SJCRH30 (cell line): ENCODE results near the gene PDPK1. TPM values are rescaled to one million over a fixed set of nuclear protein-coding genes. Genes with fewer than 3 reads are reported as not detected.
A peak's percentile ranks its signal among the peaks of the same experiment; 100 is the strongest.
"Not testable (repeated sequence)": the region's sequence is repeated elsewhere in the genome, so short reads cannot be mapped to it uniquely, and the experiment has no call there.

ENCODE experiments used
- DNase-seq, 2 experiments: peaks; one replicate each; pipeline ENCODE4 v3.0.0-alpha.2; 2015 to 2020
- H3K27ac ChIP-seq: fragments of 250-450 bp; sonication (Bioruptor Pico); 2 replicates; pipeline ENCODE4 v1.5.1; 2020; ENCODE audit warnings: mild to moderate bottlenecking, moderate library complexity
- H3K27me3 ChIP-seq: fragments of 250-450 bp; sonication (Bioruptor Pico); 2 replicates; pipeline ENCODE4 v1.5.1; 2020; ENCODE audit warnings: mild to moderate bottlenecking, moderate library complexity
- H3K36me3 ChIP-seq: fragments of 250-450 bp; sonication (Bioruptor Pico); 2 replicates; pipeline ENCODE4 v1.5.1; 2020; ENCODE audit warnings: mild to moderate bottlenecking, moderate library complexity
- H3K4me1 ChIP-seq: fragments of 250-450 bp; sonication (Bioruptor Pico); 2 replicates; pipeline ENCODE4 v1.5.1; 2020; ENCODE audit warnings: mild to moderate bottlenecking, moderate library complexity
- H3K4me3 ChIP-seq: fragments of 250-450 bp; sonication (Bioruptor Pico); 2 replicates; pipeline ENCODE4 v1.5.1; 2020; ENCODE audit warnings: mild to moderate bottlenecking, moderate library complexity
- H3K9me3 ChIP-seq: fragments of 250-450 bp; sonication (Bioruptor Pico); replicated peaks from 2 replicates; pipeline ENCODE4 v1.5.1; 2020; ENCODE audit warnings: mild to moderate bottlenecking, moderate library complexity
- total RNA-seq: library from RNA; depleted of rRNA; stranded (reverse); fragments of >200 nt; shearing (Covaris generic); gene quantifications from 2 replicates; pipeline ENCODE4 v1.2.3, GENCODE V29; 2014

Gene PDPK1
- total RNA-seq, 1 experiment from 2014 or later, result 27.9 TPM

- no peak overlapping the region for H3K4me3 ChIP-seq
- peaks cover 11% of the 10 kb centered on the region; the same call in 1 of the 2 replicates for H3K4me1 ChIP-seq
- DNase-seq, result peak; percentile 25 to 40
- H3K9me3 ChIP-seq, result no peaks in the 10 kb centered on the region
- H3K27me3 ChIP-seq, result no peaks in the 10 kb centered on the region
- H3K27ac ChIP-seq, result peak overlapping the region; percentile 54
- peaks cover 3% of the 10 kb centered on the region; the same call in 1 of the 2 replicates for H3K36me3 ChIP-seq
Measured at GRCh38 chr16:2596747-2597559, 59.1 kb downstream of the PDPK1 start.

- H3K36me3 ChIP-seq, result peaks cover 3% of the 10 kb centered on the region; the same call in 1 of the 2 replicates
- H3K27ac ChIP-seq, result peak overlapping the region; percentile 54
- no peak for DNase-seq
- H3K4me1 ChIP-seq, result peaks cover 11% of the 10 kb centered on the region; the same call in 1 of the 2 replicates
- H3K4me3 ChIP-seq, result no peak overlapping the region
- H3K9me3 ChIP-seq, result no peaks in the 10 kb centered on the region
- H3K27me3 ChIP-seq, result no peaks in the 10 kb centered on the region
Measured at GRCh38 chr16:2597560-2597902, 59.7 kb downstream of the PDPK1 start.

GRCh38 chr16:2598133-2598641, 60.4 kb downstream of the PDPK1 start:
- Histone ChIP-seq H3K4me3 (no peak overlapping the region), H3K36me3 (peaks cover 3% of the 10 kb centered on the region; the same call in 1 of the 2 replicates), H3K27ac (no peak overlapping the region), H3K4me1 (peaks cover 11% of the 10 kb centered on the region; the same call in 1 of the 2 replicates), H3K27me3 (no peaks in the 10 kb centered on the region), H3K9me3 (no peaks in the 10 kb centered on the region)
- no peak for DNase-seq

- no peak for DNase-seq
- Histone ChIP-seq H3K27ac (no peak overlapping the region), H3K4me1 (peaks cover 11% of the 10 kb centered on the region; the same call in 1 of the 2 replicates), H3K36me3 (peaks cover 3% of the 10 kb centered on the region; the same call in 1 of the 2 replicates), H3K4me3 (no peak overlapping the region), H3K27me3 (no peaks in the 10 kb centered on the region), H3K9me3 (no peaks in the 10 kb centered on the region)
Measured at GRCh38 chr16:2598723-2599122, 60.9 kb downstream of the PDPK1 start.

GRCh38 chr16:2599165-2599564, 61.3 kb downstream of the PDPK1 start:
- not testable (repeated sequence) for H3K36me3 ChIP-seq, DNase-seq, H3K9me3 ChIP-seq, H3K27ac ChIP-seq, H3K27me3 ChIP-seq, H3K4me3 ChIP-seq
- H3K4me1 ChIP-seq, result peaks cover 11% of the 10 kb centered on the region; the same call in 1 of the 2 replicates

GRCh38 chr16:2599785-2600184, 62.0 kb downstream of the PDPK1 start:
- H3K9me3 ChIP-seq, H3K27me3 ChIP-seq, DNase-seq, H3K4me3 ChIP-seq, H3K36me3 ChIP-seq, H3K27ac ChIP-seq: not testable (repeated sequence)
- peaks cover 11% of the 10 kb centered on the region; the same call in 1 of the 2 replicates for H3K4me1 ChIP-seq

GRCh38 chr16:2601301-2602025, 63.6 kb downstream of the PDPK1 start:
- not testable (repeated sequence) for DNase-seq, H3K36me3 ChIP-seq

GRCh38 chr16:2602175-2602574, 64.4 kb downstream of the PDPK1 start:
- not testable (repeated sequence) for DNase-seq

More at GRCh38 chr16:2601301-2602025, 63.6 kb downstream of the PDPK1 start:
- not testable (repeated sequence) for H3K4me3 ChIP-seq, H3K9me3 ChIP-seq, H3K27me3 ChIP-seq, H3K27ac ChIP-seq, H3K4me1 ChIP-seq

GRCh38 chr16:2603165-2604015, 65.6 kb downstream of the PDPK1 start:
- peak; percentile 96 to 97 for DNase-seq
- Histone ChIP-seq H3K4me3 (peak overlapping the region; percentile 93), H3K27me3 (no peaks in the 10 kb centered on the region), H3K4me1 (no peaks in the 10 kb centered on the region), H3K9me3 (no peaks in the 10 kb centered on the region), H3K27ac (peak overlapping the region; percentile 50), H3K36me3 (no peaks in the 10 kb centered on the region)

More at GRCh38 chr16:2602175-2602574, 64.4 kb downstream of the PDPK1 start:
- not testable (repeated sequence) for H3K4me1 ChIP-seq, H3K27me3 ChIP-seq, H3K4me3 ChIP-seq, H3K9me3 ChIP-seq, H3K36me3 ChIP-seq, H3K27ac ChIP-seq

- H3K4me1 ChIP-seq, H3K27me3 ChIP-seq, DNase-seq, H3K36me3 ChIP-seq, H3K9me3 ChIP-seq: not testable (repeated sequence)
- H3K27ac ChIP-seq, result peak overlapping the region; percentile 50; the same call in 1 of the 2 replicates
- H3K4me3 ChIP-seq, result peak overlapping the region; percentile 93
Measured at GRCh38 chr16:2604016-2604369, 66.2 kb downstream of the PDPK1 start.

- DNase-seq, H3K4me3 ChIP-seq: not testable (repeated sequence)
Measured at GRCh38 chr16:2606820-2607219, 69.0 kb downstream of the PDPK1 start.

GRCh38 chr16:2609345-2609744, 71.5 kb downstream of the PDPK1 start:
- not testable (repeated sequence) for H3K36me3 ChIP-seq, H3K27me3 ChIP-seq, H3K27ac ChIP-seq, H3K4me1 ChIP-seq, DNase-seq, H3K9me3 ChIP-seq, H3K4me3 ChIP-seq

More at GRCh38 chr16:2606820-2607219, 69.0 kb downstream of the PDPK1 start:
- not testable (repeated sequence) for H3K9me3 ChIP-seq, H3K4me1 ChIP-seq, H3K27ac ChIP-seq, H3K36me3 ChIP-seq, H3K27me3 ChIP-seq

GRCh38 chr16:2609827-2610470, 72.1 kb downstream of the PDPK1 start:
- no peaks in the 10 kb centered on the region for H3K27me3 ChIP-seq
- no peaks in the 10 kb centered on the region for H3K9me3 ChIP-seq
- no peak overlapping the region for H3K27ac ChIP-seq
- H3K4me3 ChIP-seq, result no peak overlapping the region
- no peak for DNase-seq
- no peaks in the 10 kb centered on the region for H3K4me1 ChIP-seq
- H3K36me3 ChIP-seq, result peaks cover 3% of the 10 kb centered on the region; the same call in 1 of the 2 replicates
